Umbilical cord (tissue), 2 donors: Measurements from ENCODE around the gene LDLRAD3. TPM values are rescaled to one million over a fixed set of nuclear protein-coding genes. Genes with fewer than 3 reads are reported as not detected.
"Not testable (repeated sequence)": the region's sequence is repeated elsewhere in the genome, so short reads cannot be mapped to it uniquely, and the experiment has no call there.

Source experiments
- DNase-seq: peaks from one replicate; pipeline ENCODE4 v3.0.0-alpha.2; 2015; ENCODE audit warnings: low spot score
- total RNA-seq: library from RNA; depleted of rRNA; stranded (reverse); fragments of >200 nt; gene quantifications from one replicate; pipeline ENCODE4 v1.2.3, GENCODE V29; 2014; ENCODE audit warnings: low replicate concordance; ENCODE audit not compliant: insufficient read depth

Gene LDLRAD3
- total RNA-seq, 1 donor from 2014 or later, result 28.9 TPM

GRCh38 chr11:36016709-36017108 is 72.8 kb downstream of the LDLRAD3 start:
- no peak for DNase-seq

GRCh38 chr11:36019005-36019596 is 75.2 kb downstream of the LDLRAD3 start:
- no peak for DNase-seq

GRCh38 chr11:36019722-36020121 is 75.9 kb downstream of the LDLRAD3 start:
- no peak for DNase-seq

- no peak for DNase-seq
Observed at GRCh38 chr11:36022882-36023281, 79.0 kb downstream of the LDLRAD3 start.

GRCh38 chr11:36023922-36024321 is 80.1 kb downstream of the LDLRAD3 start:
- peak; percentile 37 for DNase-seq

- peak; percentile 49 for DNase-seq
Observed at GRCh38 chr11:36024716-36025115, 80.9 kb downstream of the LDLRAD3 start.

GRCh38 chr11:36026315-36026968 is 82.6 kb downstream of the LDLRAD3 start:
- no peak for DNase-seq

- peak; percentile 40 for DNase-seq
Observed at GRCh38 chr11:36027731-36028130, 83.9 kb downstream of the LDLRAD3 start.

GRCh38 chr11:36029616-36030015 is 85.8 kb downstream of the LDLRAD3 start:
- DNase-seq, result no peak

- no peak for DNase-seq
Observed at GRCh38 chr11:36030731-36031281, 86.9 kb downstream of the LDLRAD3 start.

GRCh38 chr11:36033082-36033751 is 89.4 kb downstream of the LDLRAD3 start:
- DNase-seq, result no peak

- no peak for DNase-seq
Observed at GRCh38 chr11:36033936-36034335, 90.1 kb downstream of the LDLRAD3 start.

- peak; percentile 65 for DNase-seq
Observed at GRCh38 chr11:36034551-36035331, 90.9 kb downstream of the LDLRAD3 start.

GRCh38 chr11:36035454-36035853 is 91.6 kb downstream of the LDLRAD3 start:
- DNase-seq, result no peak

GRCh38 chr11:36035999-36036398 is 92.1 kb downstream of the LDLRAD3 start:
- no peak for DNase-seq

GRCh38 chr11:36037031-36037430 is 93.2 kb downstream of the LDLRAD3 start:
- no peak for DNase-seq

- DNase-seq, result no peak
Observed at GRCh38 chr11:36038541-36038940, 94.7 kb downstream of the LDLRAD3 start.

- DNase-seq, result no peak
Observed at GRCh38 chr11:36039471-36039870, 95.6 kb downstream of the LDLRAD3 start.

- DNase-seq, result peak; percentile 32
Observed at GRCh38 chr11:36041988-36042611, 98.2 kb downstream of the LDLRAD3 start.

- no peak for DNase-seq
Observed at GRCh38 chr11:36044636-36045035, 100.8 kb downstream of the LDLRAD3 start.

- not testable (repeated sequence) for DNase-seq
Observed at GRCh38 chr11:36045945-36046344, 102.1 kb downstream of the LDLRAD3 start.
